Measurements from ENCODE around the gene ZCWPW2.

Gene ZCWPW2

GRCh38 chr3:28348629-28349468 is at the start of gene ZCWPW2, which contains the start of gene AZI2:
ZCWPW2 (plus strand) TSS chr3:28348721; CDS start chr3:28413069, 64,348 bp downstream.
AZI2 (minus strand) TSS chr3:28348824; CDS start chr3:28340617, 8,207 bp downstream.
- in situ Hi-C loops (cut with MboI; ENCODE audit: low pct_unique_long_range_greater_than_20kb, low sequenced_read_pairs, unreplicated experiment) = no loop called here
- peak; percentile 82 for DNase-seq (ENCODE audit: low spot score)
- peak; percentile 26 for TF ChIP-seq CTCF (IDR thresholded peaks at IDR 0.05; ENCODE audit: extremely low read depth, insufficient read depth, missing control alignments)

- TF ChIP-seq CTCF (IDR thresholded peaks at IDR 0.05; ENCODE audit: extremely low read depth, insufficient read depth, missing control alignments) = no peak
- DNase-seq (ENCODE audit: low spot score) = no peak
- in situ Hi-C loops (cut with MboI; ENCODE audit: low pct_unique_long_range_greater_than_20kb, low sequenced_read_pairs, unreplicated experiment) = no loop called here
Measured at GRCh38 chr3:28299705-28300104, 48.8 kb upstream of the ZCWPW2 start.

GRCh38 chr3:28300345-28300962 is 48.1 kb upstream of the ZCWPW2 start:
- no peak for DNase-seq (ENCODE audit: low spot score)
- no peak for TF ChIP-seq CTCF (IDR thresholded peaks at IDR 0.05; ENCODE audit: extremely low read depth, insufficient read depth, missing control alignments)
- in situ Hi-C loops (cut with MboI; ENCODE audit: low pct_unique_long_range_greater_than_20kb, low sequenced_read_pairs, unreplicated experiment) = no loop called here

GRCh38 chr3:28301688-28302087 is 46.8 kb upstream of the ZCWPW2 start:
- no peak for TF ChIP-seq CTCF (IDR thresholded peaks at IDR 0.05; ENCODE audit: extremely low read depth, insufficient read depth, missing control alignments)
- in situ Hi-C loops (cut with MboI; ENCODE audit: low pct_unique_long_range_greater_than_20kb, low sequenced_read_pairs, unreplicated experiment) = no loop called here
- DNase-seq (ENCODE audit: low spot score) = no peak

- TF ChIP-seq CTCF (IDR thresholded peaks at IDR 0.05; ENCODE audit: extremely low read depth, insufficient read depth, missing control alignments) = no peak
- no peak for DNase-seq (ENCODE audit: low spot score)
- in situ Hi-C loops (cut with MboI; ENCODE audit: low pct_unique_long_range_greater_than_20kb, low sequenced_read_pairs, unreplicated experiment) = no loop called here
Measured at GRCh38 chr3:28308196-28308595, 40.3 kb upstream of the ZCWPW2 start.

GRCh38 chr3:28315711-28316110 is 32.8 kb upstream of the ZCWPW2 start:
- in situ Hi-C loops (cut with MboI; ENCODE audit: low pct_unique_long_range_greater_than_20kb, low sequenced_read_pairs, unreplicated experiment) = no loop called here
- no peak for TF ChIP-seq CTCF (IDR thresholded peaks at IDR 0.05; ENCODE audit: extremely low read depth, insufficient read depth, missing control alignments)
- no peak for DNase-seq (ENCODE audit: low spot score)
